22Rv1 (cell line): ENCODE data around the gene RERE.
A peak's percentile ranks its signal among the peaks of the same experiment; 100 is the strongest.
"Not testable (repeated sequence)": the region's sequence is repeated elsewhere in the genome, so short reads cannot be mapped to it uniquely, and the experiment has no call there.

Experiments
- H3K27ac ChIP-seq: fragments of 450-650 bp; 2 replicates; pipeline ENCODE4 v1.5.1; 2017
- CTCF ChIP-seq: fragments of 450-650 bp; IDR thresholded peaks from 2 replicates; pipeline ENCODE4 v1.5.1; 2017; ENCODE audit warnings: mild to moderate bottlenecking
- ZFX ChIP-seq: fragments of 450-650 bp; IDR thresholded peaks from 2 replicates; pipeline ENCODE4 v1.6.1; 2017; ENCODE audit warnings: antibody characterized with exemption, borderline replicate concordance

RERE gene

GRCh38 chr1:8625981-8626898 lies 191.2 kb downstream of the RERE start:
- no peak for TF ChIP-seq CTCF
- TF ChIP-seq ZFX = no peak
- no peak overlapping the region for H3K27ac ChIP-seq

- no peak for TF ChIP-seq ZFX
- no peak for TF ChIP-seq CTCF
- no peak overlapping the region for H3K27ac ChIP-seq
These were observed 191.9 kb downstream of the RERE start for GRCh38 chr1:8625491-8625890.

GRCh38 chr1:8623651-8624192 lies 193.7 kb downstream of the RERE start:
- not testable (repeated sequence) for H3K27ac ChIP-seq

- not testable (repeated sequence) for H3K27ac ChIP-seq
These were observed 195.6 kb downstream of the RERE start for GRCh38 chr1:8621785-8622348.

- H3K27ac ChIP-seq = not testable (repeated sequence)
These were observed 196.3 kb downstream of the RERE start for GRCh38 chr1:8621034-8621582.

GRCh38 chr1:8619917-8620502 lies 197.4 kb downstream of the RERE start:
- not testable (repeated sequence) for H3K27ac ChIP-seq

- not testable (repeated sequence) for H3K27ac ChIP-seq
These were observed 198.0 kb downstream of the RERE start for GRCh38 chr1:8619419-8619818.

- not testable (repeated sequence) for H3K27ac ChIP-seq
These were observed 200.6 kb downstream of the RERE start for GRCh38 chr1:8616791-8617190.

GRCh38 chr1:8611634-8612515 lies 205.6 kb downstream of the RERE start:
- peak overlapping the region; percentile 12; the same call in 1 of the 2 replicates for H3K27ac ChIP-seq

GRCh38 chr1:8607906-8608305 lies 209.5 kb downstream of the RERE start:
- no peak overlapping the region for H3K27ac ChIP-seq

More at GRCh38 chr1:8607906-8608305, 209.5 kb downstream of the RERE start:
- no peak for TF ChIP-seq ZFX
- no peak for TF ChIP-seq CTCF
